IMR-90 (cell line): Measurements from ENCODE around the gene MZF1. TPM values are rescaled to one million over a fixed set of nuclear protein-coding genes. Genes with fewer than 3 reads are reported as not detected.

ENCODE experiments used
- ATAC-seq: fragments of 200-7000 bp; cut with Tn5 transposase; 2 replicates; pipeline ENCODE4 v1.9.1; 2020; ENCODE audit warnings: low read depth, mild to moderate bottlenecking, moderate library complexity
- BruUV-seq: library from RNA; stranded (reverse); fragments of 400-500 nt; replicated peaks from 2 replicates; lab custom pipeline; 2021; lab: Mats Ljungman, UMichigan
- CTCF ChIA-PET: fragments of 300-600 bp; formaldehyde crosslinking; extraction: SDS; loops from one replicate; lab custom pipeline; 2021; ENCODE audit warnings: antibody characterized with exemption; lab: Yijun Ruan, JAX
- POLR2A ChIA-PET: fragments of 300-600 bp; sonication (Branson Sonifier 250); formaldehyde crosslinking; loops from one replicate; lab custom pipeline; 2022; ENCODE audit warnings: antibody characterized with exemption; ENCODE audit not compliant: unreplicated experiment; lab: Charles Lee
- DNase-seq: peaks from one replicate; pipeline ENCODE4 v3.0.0; 2013
- H2AFZ ChIP-seq: replicated peaks from 2 replicates; pipeline ENCODE3; 2013; ENCODE audit warnings: low read length, mild to moderate bottlenecking; ENCODE audit not compliant: poor library complexity
- H2AK5ac ChIP-seq: 2 replicates; pipeline ENCODE4 v1.6.1; 2013; ENCODE audit warnings: low read depth, low read length, inconsistent platforms
- H2AK9ac ChIP-seq: replicated peaks from 2 replicates; pipeline ENCODE3; 2013; ENCODE audit warnings: mild to moderate bottlenecking, low read depth, low read length, moderate library complexity; ENCODE audit not compliant: poor library complexity
- H2BK120ac ChIP-seq: 2 replicates; pipeline ENCODE4 v1.6.1; 2013; ENCODE audit warnings: low read depth, low read length, inconsistent platforms
- H2BK15ac ChIP-seq: 3 replicates; pipeline ENCODE4 v1.6.1; 2013; ENCODE audit warnings: low read depth, low read length, inconsistent platforms
- H2BK20ac ChIP-seq: 2 replicates; pipeline ENCODE4 v1.6.1; 2013; ENCODE audit warnings: low read depth, mild to moderate bottlenecking, inconsistent platforms, low read length, moderate library complexity
- H2BK5ac ChIP-seq: 2 replicates; pipeline ENCODE4 v1.6.1; 2013; ENCODE audit warnings: mild to moderate bottlenecking, low read depth, low read length, inconsistent platforms; ENCODE audit not compliant: poor library complexity, severe bottlenecking
- H3K14ac ChIP-seq: replicated peaks from 2 replicates; pipeline ENCODE4 v1.6.1; 2013; ENCODE audit warnings: low read depth, low read length, inconsistent platforms
- H3K18ac ChIP-seq: 2 replicates; pipeline ENCODE4 v1.6.1; 2013; ENCODE audit warnings: low read depth, low read length, control low read depth
- H3K23ac ChIP-seq: 2 replicates; pipeline ENCODE4 v1.6.1; 2013; ENCODE audit warnings: low read depth, low read length, inconsistent platforms
- H3K27ac ChIP-seq: 2 replicates; pipeline ENCODE4 v1.5.1; 2013; ENCODE audit warnings: mild to moderate bottlenecking, control low read depth, low read length; ENCODE audit not compliant: insufficient read depth
- H3K27me3 ChIP-seq: 2 replicates; pipeline ENCODE4 v1.6.1; 2013; ENCODE audit warnings: low read length; ENCODE audit not compliant: control insufficient read depth, insufficient read depth
- H3K36me3 ChIP-seq: 2 replicates; pipeline ENCODE4 v1.6.1; 2013; ENCODE audit warnings: low read length, mixed read lengths; ENCODE audit not compliant: control insufficient read depth, insufficient read depth
- H3K4ac ChIP-seq: 2 replicates; pipeline ENCODE4 v1.6.1; 2013; ENCODE audit warnings: low read depth, low read length, inconsistent platforms
- H3K4me1 ChIP-seq: 2 replicates; pipeline ENCODE4 v1.6.1; 2013; ENCODE audit warnings: low read length, mixed read lengths; ENCODE audit not compliant: control insufficient read depth, insufficient read depth
- H3K4me2 ChIP-seq: 2 replicates; pipeline ENCODE4 v1.6.1; 2013; ENCODE audit warnings: low read depth, mild to moderate bottlenecking, control low read depth, low read length, moderate library complexity
- H3K4me3 ChIP-seq: 2 replicates; pipeline ENCODE4 v1.5.1; 2013; ENCODE audit warnings: low read depth, mild to moderate bottlenecking, control low read depth, low read length, moderate library complexity; ENCODE audit not compliant: insufficient read depth
- H3K56ac ChIP-seq: 2 replicates; pipeline ENCODE4 v1.6.1; 2013; ENCODE audit warnings: low read length, inconsistent platforms; ENCODE audit not compliant: insufficient read depth; ENCODE audit errors: extremely low read depth
- H3K79me1 ChIP-seq, 2 experiments: 2 replicates each; pipeline ENCODE4 v1.6.1; 2013; ENCODE audit warnings: low read length in 2 of 2, inconsistent platforms in 1 of 2, low read depth in 1 of 2
- H3K9ac ChIP-seq: 2 replicates; pipeline ENCODE4 v1.6.1; 2013; ENCODE audit warnings: low read depth, low read length, control low read depth
- H3K9me1 ChIP-seq: 2 replicates; pipeline ENCODE4 v1.6.1; 2013; ENCODE audit warnings: low read length, inconsistent platforms; ENCODE audit not compliant: insufficient read depth
- H3K9me3 ChIP-seq: 2 replicates; pipeline ENCODE4 v1.6.1; 2013; ENCODE audit warnings: low read length; ENCODE audit not compliant: control insufficient read depth, insufficient read depth
- H4K20me1 ChIP-seq: 2 replicates; pipeline ENCODE4 v1.6.1; 2013; ENCODE audit warnings: low read length, inconsistent platforms; ENCODE audit not compliant: insufficient read depth
- H4K5ac ChIP-seq: 2 replicates; pipeline ENCODE4 v1.6.1; 2013; ENCODE audit warnings: mild to moderate bottlenecking, low read depth, low read length, control low read depth
- H4K8ac ChIP-seq, 2 experiments: 2 replicates each; pipeline ENCODE4 v1.6.1; 2013; ENCODE audit warnings: low read depth in 2 of 2, low read length in 2 of 2, control low read depth in 1 of 2, inconsistent platforms in 1 of 2
- H4K91ac ChIP-seq: 2 replicates; pipeline ENCODE4 v1.6.1; 2013; ENCODE audit warnings: low read depth, low read length, inconsistent platforms; ENCODE audit not compliant: insufficient read depth
- BHLHE40 ChIP-seq: fragments of 150-350 bp; IDR thresholded peaks from 2 replicates; pipeline ENCODE4 v1.6.1; 2016; ENCODE audit warnings: mild to moderate bottlenecking, low read depth, low read length
- CEBPB ChIP-seq: IDR thresholded peaks from 2 replicates; pipeline ENCODE4 v1.6.1; 2012; ENCODE audit warnings: low read depth, low read length, improper control_type of control experiment
- MAFK ChIP-seq: IDR thresholded peaks from 2 replicates; pipeline ENCODE4 v1.6.1; 2012; ENCODE audit warnings: low read depth, low read length, improper control_type of control experiment
- NFE2L2 ChIP-seq: fragments of 150-350 bp; IDR thresholded peaks from 2 replicates; pipeline ENCODE4 v1.6.1; 2016; ENCODE audit warnings: low read depth, mild to moderate bottlenecking, low read length
- WGBS, 2 experiments: methylation state at CpG; one replicate each; pipeline versions ENCODE4 v1.1.5 to v1.1.7; 2013; ENCODE audit warnings: missing lambda C conversion rate in 2 of 2; ENCODE audit not compliant: insufficient read length in 1 of 2; ENCODE audit errors: extremely low coverage in 2 of 2; 5-methylcytosine and 5-hydroxymethylcytosine counted together
- dilution Hi-C: fragments of 300-500 bp; cut with HindIII; formaldehyde crosslinking; loops from one replicate; pipeline ENCODE4 v1.14.3; 2018; ENCODE audit warnings: low sequenced_read_pairs; ENCODE audit not compliant: unreplicated experiment
- in situ Hi-C: fragments of 300-500 bp; cut with MboI; formaldehyde crosslinking; loops from 3 replicates; pipeline ENCODE4 v1.14.3; 2019; ENCODE audit warnings: low sequenced_read_pairs, inconsistent platforms, mixed read lengths
- intact Hi-C: fragments of 100-400 bp; cut with micrococcal nuclease; formaldehyde crosslinking; loops from 2 replicates; pipeline ENCODE4 v1.10.0; 2022
- polyA plus RNA-seq, 3 experiments: library from polyadenylated mRNA; depleted of rRNA; stranded (reverse); fragments of >200 nt; gene quantifications; 2 replicates each; pipeline ENCODE4 v1.2.3, GENCODE V29; 2012; ENCODE audit warnings: low replicate concordance in 1 of 3
- total RNA-seq: library from RNA; depleted of rRNA; stranded (reverse); fragments of >200 nt; gene quantifications from 2 replicates; pipeline ENCODE4 v1.2.3, GENCODE V29; 2012
- TF ChIP-seq, protein P1 (sequence below): conservative IDR thresholded peaks from 2 replicates; pipeline ENCODE4 v1.5.1; 2012; ENCODE audit warnings: mild to moderate bottlenecking, low read depth, low read length, improper control_type of control experiment

The MZF1 gene
- total and polyA plus RNA-seq, 2 of the 4 experiments (the other 2 are of a cell fraction) = 3.4 to 15.0 TPM

DNA sequence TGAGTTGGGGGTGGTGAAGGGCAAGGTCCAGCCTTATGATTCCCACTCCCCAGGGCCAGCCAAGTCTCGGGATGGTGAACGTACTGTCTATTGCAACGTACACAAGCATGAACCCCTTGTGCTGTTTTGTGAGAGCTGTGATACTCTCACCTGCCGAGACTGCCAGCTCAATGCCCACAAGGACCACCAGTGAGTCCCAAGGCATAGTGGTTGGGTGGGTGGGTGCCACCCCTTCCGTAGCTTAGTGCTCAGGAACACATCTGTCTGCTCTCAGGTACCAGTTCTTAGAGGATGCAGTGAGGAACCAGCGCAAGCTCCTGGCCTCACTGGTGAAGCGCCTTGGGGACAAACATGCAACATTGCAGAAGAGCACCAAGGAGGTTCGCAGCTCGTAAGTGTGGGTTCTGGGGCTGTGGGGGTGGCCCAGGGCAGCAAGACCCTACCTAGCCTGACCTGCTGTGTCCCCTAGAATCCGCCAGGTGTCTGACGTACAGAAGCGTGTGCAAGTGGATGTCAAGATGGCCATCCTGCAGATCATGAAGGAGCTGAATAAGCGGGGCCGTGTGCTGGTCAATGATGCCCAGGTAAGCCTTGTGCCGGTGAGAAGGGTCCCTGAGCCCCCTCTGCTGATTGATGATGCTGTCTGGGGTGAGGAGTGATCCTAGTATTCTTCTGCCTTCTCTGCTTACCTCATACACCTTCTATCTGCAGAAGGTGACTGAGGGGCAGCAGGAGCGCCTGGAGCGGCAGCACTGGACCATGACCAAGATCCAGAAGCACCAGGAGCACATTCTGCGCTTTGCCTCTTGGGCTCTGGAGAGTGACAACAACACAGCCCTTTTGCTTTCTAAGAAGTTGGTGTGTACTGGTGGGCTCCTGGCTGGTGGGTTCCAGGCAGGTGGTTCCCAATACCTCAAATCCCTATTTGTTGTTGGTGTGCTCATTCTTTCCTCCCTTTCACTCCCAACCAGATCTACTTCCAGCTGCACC is 25.5 kb downstream of the MZF1 start:
- Histone ChIP-seq H2BK120ac (no peak overlapping the region), H2BK15ac (no peak overlapping the region), H3K14ac (no peak overlapping the region), H4K8ac (no peak overlapping the region), H4K20me1 (peaks cover 82% of the 10 kb centered on the region), H3K27me3 (no peaks in the 10 kb centered on the region), H3K4me2 (no peak overlapping the region; the same call in 1 of the 2 replicates), H3K4me1 (peaks cover 13% of the 10 kb centered on the region), H3K18ac (no peak overlapping the region), H3K27ac (no peak overlapping the region), H2AK5ac (peak overlapping the region; percentile 37; the same call in 1 of the 2 replicates), H3K9me3 (no peaks in the 10 kb centered on the region), H3K36me3 (peaks cover 65% of the 10 kb centered on the region), H4K5ac (no peak overlapping the region), H3K9ac (peak overlapping the region; percentile 6), H3K9me1 (peaks cover 22% of the 10 kb centered on the region), H2AK9ac (peak overlapping the region; percentile 47), H3K56ac (no peak overlapping the region), H2AFZ (peak overlapping the region; percentile 33), H3K79me1 (peaks cover 16 to 77% of the 10 kb centered on the region in 2 experiments; a peak in 3 of 4 replicates), H3K4ac (no peak overlapping the region), H3K4me3 (no peak overlapping the region), H2BK5ac (no peak overlapping the region), H4K91ac (no peak overlapping the region), H2BK20ac (no peak overlapping the region), H3K23ac (no peak overlapping the region)
- dilution Hi-C loops (no loop called here), intact Hi-C loops (no loop called here), in situ Hi-C loops (no loop called here)
- DNase-seq (no peak), ATAC-seq (no peak)
- TSS peak; percentile 59 for BruUV-seq
- TF ChIP-seq BHLHE40 (no peak), MAFK (no peak), NFE2L2 (no peak), CEBPB (no peak)
- TF ChIP-seq, protein P1, sequence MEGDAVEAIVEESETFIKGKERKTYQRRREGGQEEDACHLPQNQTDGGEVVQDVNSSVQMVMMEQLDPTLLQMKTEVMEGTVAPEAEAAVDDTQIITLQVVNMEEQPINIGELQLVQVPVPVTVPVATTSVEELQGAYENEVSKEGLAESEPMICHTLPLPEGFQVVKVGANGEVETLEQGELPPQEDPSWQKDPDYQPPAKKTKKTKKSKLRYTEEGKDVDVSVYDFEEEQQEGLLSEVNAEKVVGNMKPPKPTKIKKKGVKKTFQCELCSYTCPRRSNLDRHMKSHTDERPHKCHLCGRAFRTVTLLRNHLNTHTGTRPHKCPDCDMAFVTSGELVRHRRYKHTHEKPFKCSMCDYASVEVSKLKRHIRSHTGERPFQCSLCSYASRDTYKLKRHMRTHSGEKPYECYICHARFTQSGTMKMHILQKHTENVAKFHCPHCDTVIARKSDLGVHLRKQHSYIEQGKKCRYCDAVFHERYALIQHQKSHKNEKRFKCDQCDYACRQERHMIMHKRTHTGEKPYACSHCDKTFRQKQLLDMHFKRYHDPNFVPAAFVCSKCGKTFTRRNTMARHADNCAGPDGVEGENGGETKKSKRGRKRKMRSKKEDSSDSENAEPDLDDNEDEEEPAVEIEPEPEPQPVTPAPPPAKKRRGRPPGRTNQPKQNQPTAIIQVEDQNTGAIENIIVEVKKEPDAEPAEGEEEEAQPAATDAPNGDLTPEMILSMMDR = no peak
- ChIA-PET CTCF (no interaction called here), POLR2A (no interaction called here)
- 100% methylated on average over 2 of the region's 18 CpGs; no CpG with 5 or more reads in 1 of the 2 experiments for WGBS, 2 experiments
